Right ventricle myocardium superior (tissue), 1 donor: ENCODE results near the gene RASEF. TPM values are rescaled to one million over a fixed set of nuclear protein-coding genes. Genes with fewer than 3 reads are reported as not detected.

Experiments used
- ATAC-seq: fragments of 200-7000 bp; cut with Tn5 transposase; one replicate; pipeline ENCODE4 v1.9.1; 2020; ENCODE audit warnings: mild to moderate bottlenecking; ENCODE audit not compliant: poor library complexity
- DNase-seq: peaks from one replicate; pipeline ENCODE4 v3.0.0-alpha.2; 2020
- intact Hi-C: fragments of 100-400 bp; cut with DNase I; formaldehyde crosslinking; loops from one replicate; pipeline ENCODE4 v1.11.2; 2022
- total RNA-seq: library from RNA; stranded (reverse); fragmentation: NEBNext Ultra II Directional; extraction: Animal tissue kit (Norgen Biotek cat#: 25700); gene quantifications from one replicate; pipeline ENCODE4 v1.2.1, GENCODE V29; 2021
- donor health status: DM: no; HTN: yes; CAD: no; lungs with severe emphysema.

The RASEF gene
- total RNA-seq, 1 donor from 2014 or later: 0.05 TPM

DNA sequence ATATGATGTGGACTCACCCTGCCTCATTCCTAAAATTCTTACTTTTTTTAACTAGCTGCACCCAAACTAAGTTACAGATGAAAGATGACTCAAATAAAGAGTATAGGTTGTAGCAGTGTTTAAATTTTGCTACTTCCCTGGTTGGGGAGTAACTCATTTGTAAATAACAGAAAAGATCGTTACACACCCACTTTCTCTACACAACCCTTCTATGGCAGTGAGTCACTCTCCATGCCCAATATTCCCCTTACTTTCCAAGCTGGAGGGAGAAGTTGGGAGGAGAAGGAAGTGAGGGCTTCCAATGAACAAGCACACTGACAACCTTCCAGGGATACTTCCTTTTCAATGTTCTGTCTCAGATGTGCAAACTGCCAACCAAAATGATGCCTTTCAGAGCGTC is 1.9 kb downstream of the RASEF start:
- intact Hi-C loops: no loop called here
- DNase-seq: no peak

DNA sequence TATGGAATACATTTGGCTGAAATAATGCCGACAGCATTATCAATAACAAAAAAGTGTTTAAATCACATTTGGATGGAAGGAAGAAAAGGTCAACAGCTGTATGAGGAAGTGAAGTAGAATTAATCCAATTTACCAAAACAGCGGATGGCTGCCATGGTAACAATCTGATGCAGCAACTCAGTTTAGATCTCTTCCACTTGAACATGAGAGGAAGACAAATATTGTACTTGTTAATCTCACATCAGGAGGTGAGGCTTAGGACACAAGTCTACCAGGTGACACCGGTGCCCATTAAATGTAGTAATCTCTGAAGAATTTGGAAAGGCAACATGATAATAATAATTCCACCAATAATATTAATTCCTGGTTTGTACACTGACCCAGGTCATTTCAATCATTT is 2.4 kb downstream of the RASEF start:
- DNase-seq (no peak), ATAC-seq (no peak)
- intact Hi-C loops: no loop called here

More for the DNA sequence above, 1.9 kb downstream of the RASEF start:
- ATAC-seq: no peak

- intact Hi-C loops: no loop called here
- no peak for DNase-seq
- ATAC-seq: no peak
These were observed 3.5 kb downstream of the RASEF start for GRCh38 chr9:83059417-83059816.

DNA sequence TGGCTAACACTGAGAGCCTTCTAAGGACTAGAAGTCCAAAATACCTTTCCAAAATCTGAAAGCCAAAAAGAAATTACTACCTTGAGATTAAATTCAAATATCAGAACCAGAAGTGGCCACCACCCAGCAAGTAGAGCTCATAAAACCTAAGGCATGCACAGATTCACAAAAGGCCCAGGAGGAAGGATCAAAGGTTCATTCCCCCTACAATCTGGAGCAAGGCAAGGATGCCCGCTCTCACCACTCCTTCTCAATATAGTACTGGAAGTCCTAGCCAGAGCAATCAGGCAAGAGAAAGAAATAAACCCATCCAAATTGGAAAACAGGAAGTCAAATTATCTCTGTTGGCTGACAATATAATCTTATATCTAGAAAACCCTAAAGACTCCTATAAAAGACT is 6.0 kb downstream of the RASEF start:
- ATAC-seq (no peak), DNase-seq (no peak)
- intact Hi-C loops: no loop called here

GRCh38 chr9:83056174-83056573 is 6.8 kb downstream of the RASEF start:
- ATAC-seq (no peak), DNase-seq (no peak)
- intact Hi-C loops: no loop called here

DNA sequence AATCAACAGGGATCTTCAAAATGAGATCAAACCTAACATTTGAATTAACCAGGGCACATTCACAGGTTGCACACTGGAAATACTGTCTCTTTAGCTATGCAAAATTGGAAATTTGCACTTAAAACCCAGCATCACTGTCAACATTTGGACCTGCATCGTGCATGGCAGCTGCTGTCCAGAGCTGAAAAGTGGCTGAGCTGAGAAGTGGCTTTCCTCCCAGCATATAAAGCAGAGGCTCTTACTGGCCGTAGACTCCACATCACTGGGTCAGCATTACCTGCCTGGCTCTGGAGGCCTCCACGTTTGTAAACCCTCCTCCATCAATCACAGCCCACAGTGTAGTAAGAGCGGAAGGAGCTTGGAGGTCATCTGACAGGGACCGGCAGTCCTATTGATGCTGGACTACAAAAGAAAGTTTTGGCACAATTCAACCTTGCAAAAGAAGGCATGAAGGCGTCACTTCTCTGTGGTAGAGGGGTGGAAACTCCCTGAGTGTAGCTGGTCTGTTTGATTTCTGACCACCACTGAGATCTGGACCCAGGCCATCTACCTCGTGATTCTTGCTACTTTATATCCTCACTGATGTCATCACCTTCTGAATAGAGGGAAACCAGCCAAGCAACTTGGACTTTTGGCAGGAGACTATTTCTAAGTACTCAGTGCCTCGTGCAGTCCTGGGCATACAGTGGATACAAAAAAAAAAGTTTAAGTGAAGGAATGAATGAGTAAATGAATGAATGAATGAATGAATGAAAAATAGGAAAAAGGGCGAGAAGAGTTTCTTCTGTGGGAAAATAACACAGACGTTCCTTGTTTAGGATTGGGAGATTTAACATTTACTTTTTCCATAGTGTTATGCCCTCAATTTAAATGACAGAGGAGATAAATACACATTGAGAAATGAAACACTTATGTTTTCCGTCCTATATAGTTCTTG is 14.8 kb downstream of the RASEF start:
- DNase-seq (no peak), ATAC-seq (peak; percentile 86)
- intact Hi-C loops: no loop called here

- ATAC-seq (no peak), DNase-seq (no peak)
- intact Hi-C loops: no loop called here
These were observed 19.3 kb downstream of the RASEF start for GRCh38 chr9:83043597-83043996.

DNA sequence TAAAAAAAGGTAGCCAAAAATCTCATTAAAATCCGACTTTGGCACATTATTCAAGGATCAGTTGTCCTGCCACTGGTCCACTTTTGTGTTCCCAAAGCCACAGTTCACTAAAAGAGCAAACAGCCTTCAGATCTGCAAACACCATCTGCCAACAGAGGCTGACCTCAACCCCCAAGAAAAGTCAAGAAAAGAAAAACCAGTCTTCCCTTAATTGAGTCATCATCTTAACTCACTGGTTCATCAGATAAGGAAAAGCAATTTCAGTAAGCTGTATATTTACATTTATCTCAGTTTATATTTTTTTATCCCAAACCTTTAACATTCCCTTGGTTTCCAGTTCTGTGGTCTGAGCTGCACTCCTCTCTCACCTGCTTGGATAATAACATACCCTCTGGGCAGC is 21.2 kb downstream of the RASEF start:
- intact Hi-C loops: no loop called here
- no peak for ATAC-seq
- DNase-seq: no peak

DNA sequence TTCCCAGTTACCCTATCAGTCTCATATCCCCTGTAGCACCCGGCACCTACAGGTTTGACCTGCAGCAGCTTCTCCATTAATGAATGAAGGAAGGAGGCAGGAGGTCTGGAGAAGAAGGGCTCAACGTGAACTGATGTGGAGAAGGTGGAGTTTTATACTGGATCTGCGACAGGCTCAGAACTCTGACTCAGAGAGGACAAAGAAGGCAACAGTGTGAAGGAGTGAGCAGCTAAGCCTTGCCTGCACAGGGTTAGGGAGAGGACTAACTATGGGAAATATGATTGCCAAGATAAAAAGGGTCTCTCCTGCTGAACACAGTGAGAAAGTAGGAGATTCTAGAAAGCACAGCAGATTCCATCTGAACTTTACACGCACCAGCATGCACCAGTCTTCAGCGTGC is 23.6 kb downstream of the RASEF start:
- intact Hi-C loops: no loop called here
- DNase-seq (no peak), ATAC-seq (no peak)

GRCh38 chr9:83036043-83036442 is 26.9 kb downstream of the RASEF start:
- ATAC-seq (no peak), DNase-seq (no peak)
- intact Hi-C loops: no loop called here

- intact Hi-C loops: no loop called here
- DNase-seq (no peak), ATAC-seq (no peak)
These were observed 27.8 kb downstream of the RASEF start for GRCh38 chr9:83035143-83035542.

- DNase-seq: no peak
- intact Hi-C loops: no loop called here
- ATAC-seq: no peak
These were observed 28.4 kb downstream of the RASEF start for GRCh38 chr9:83034587-83034986.

- ATAC-seq (no peak), DNase-seq (no peak)
- intact Hi-C loops: no loop called here
These were observed 28.9 kb downstream of the RASEF start for GRCh38 chr9:83034026-83034425.

DNA sequence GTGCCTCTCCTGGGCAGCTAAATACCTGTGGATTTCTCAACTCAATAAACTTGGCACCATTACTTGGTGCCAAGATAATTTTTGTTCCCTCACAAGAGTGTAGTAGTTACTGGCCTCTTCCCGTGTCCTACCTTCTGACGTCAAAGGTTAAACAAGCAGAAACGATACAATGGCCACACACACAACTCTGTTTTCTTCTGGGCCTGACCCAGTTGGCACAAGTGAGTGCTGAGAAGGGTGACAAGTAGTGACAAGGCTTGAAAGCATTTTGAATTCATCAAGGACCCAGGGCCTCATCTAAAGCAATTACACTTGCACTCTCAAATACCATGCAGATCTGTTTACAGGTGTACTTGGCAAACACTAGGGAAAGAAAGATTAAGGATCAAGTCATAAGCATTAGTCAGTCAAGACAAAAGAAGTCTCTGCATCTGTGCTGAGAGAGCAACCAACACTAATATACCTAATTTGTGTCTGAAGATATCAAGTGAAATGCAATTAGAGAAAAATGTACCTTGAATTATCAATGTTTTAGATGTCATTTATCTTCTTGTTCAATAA is 30.8 kb downstream of the RASEF start:
- ATAC-seq (no peak), DNase-seq (no peak)
- intact Hi-C loops: no loop called here

- ATAC-seq (no peak), DNase-seq (no peak)
- intact Hi-C loops: no loop called here
These were observed 32.4 kb downstream of the RASEF start for GRCh38 chr9:83030391-83031107.

- ATAC-seq: no peak
- intact Hi-C loops: no loop called here
- DNase-seq: no peak
These were observed 33.3 kb downstream of the RASEF start for GRCh38 chr9:83029531-83030137.

GRCh38 chr9:83027153-83027891 is 35.6 kb downstream of the RASEF start:
- intact Hi-C loops: no loop called here
- DNase-seq (no peak), ATAC-seq (no peak)

DNA sequence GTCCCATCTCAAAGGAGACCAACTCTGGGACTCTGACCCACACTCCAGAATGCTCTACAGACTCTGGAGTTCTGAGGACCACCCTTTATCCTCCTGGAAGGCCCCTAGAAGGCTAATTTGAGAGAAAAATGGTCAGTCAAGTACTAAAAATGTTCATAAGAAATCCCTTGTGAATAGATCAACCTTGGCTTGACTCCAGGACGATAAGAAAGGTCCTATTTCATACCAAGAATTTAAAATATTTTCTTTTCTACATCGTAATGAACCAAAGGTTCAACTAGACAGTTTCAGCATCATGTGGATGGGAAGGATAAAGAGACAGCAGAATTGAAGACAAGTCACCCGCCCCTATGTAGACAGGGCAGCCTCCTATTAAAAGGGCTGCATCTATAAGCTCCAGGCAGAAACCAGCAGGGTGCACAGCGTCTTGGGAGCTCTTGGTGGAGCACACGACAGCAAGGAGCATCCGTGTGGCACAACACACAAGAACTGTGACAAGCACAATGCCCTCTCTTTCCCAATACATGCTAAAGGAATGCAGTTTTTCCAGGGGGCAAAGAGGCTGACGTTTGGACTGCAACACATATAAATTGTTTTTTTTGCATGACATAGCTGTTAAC is 38.3 kb downstream of the RASEF start:
- intact Hi-C loops: no loop called here
- ATAC-seq (no peak), DNase-seq (no peak)
